HG02852 (cell line): ENCODE measurements around the gene APOL3.
"Not testable (repeated sequence)": the region's sequence is repeated elsewhere in the genome, so short reads cannot be mapped to it uniquely, and the experiment has no call there.

Source experiments
- ATAC-seq: cut with Tn5 transposase; IDR thresholded peaks from one replicate; pipeline ENCODE4 v1.9.1; 2021; ENCODE audit warnings: mild to moderate bottlenecking, moderate library complexity; ENCODE audit not compliant: unreplicated experiment

The APOL3 gene

DNA sequence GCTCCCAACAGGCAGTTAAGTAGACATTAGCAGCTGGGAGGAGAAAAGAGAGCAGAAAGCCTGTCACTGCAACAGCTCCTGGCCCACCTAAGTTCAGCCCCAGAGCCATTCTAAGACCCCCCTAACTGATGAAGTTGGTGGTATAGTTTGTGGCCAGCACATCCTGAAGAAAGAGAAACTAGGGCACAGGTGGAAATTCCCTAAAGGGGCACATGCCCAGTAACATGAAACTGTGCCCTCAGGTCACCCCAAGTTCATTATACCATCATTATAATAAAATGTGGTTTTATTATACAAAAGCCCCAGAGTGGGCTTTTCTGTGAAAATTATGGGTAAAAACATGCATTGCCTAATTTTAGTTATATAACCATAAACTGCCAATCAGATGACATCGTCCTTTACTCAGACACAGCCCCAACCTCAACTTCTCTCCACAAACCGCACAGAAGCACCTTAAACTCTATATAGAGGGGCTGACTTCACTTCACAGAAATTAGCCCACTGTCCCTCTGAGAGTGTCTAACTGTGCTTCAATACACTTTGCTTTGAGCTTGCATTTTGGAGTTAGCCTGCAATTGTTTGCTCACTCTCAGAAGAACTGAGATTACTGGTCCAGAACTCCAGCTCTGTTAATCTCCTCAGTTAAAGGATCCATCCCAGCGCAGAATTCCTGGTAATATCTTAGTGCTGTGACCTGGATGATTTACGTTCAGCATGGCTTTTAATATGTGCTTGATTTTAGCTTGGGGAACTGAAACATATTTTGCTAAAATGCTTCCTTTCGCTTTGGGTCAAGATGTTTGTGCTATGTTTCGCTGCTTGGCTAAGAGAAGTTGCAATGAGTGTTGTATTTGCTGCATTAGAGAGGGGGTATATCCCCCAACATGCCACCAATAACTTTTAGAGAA is 1.8 kb upstream of the APOL3 start:
- no peak for ATAC-seq

DNA sequence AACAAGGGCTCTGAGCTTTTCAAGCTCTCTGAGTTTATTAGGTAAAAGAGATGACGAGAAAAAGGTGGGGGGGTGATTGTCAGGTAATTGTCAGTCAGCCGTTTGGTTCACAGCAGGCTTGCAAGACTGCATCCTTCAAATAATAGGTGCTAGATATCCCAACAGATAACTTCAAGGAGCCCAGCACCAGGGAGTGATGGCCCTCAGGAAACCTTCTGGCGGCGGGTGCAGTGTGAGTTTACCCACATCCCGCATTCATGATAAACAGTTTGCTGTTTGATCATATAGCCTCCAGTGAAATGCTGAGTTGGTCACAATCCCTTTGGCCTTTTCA is 1.2 kb upstream of the APOL3 start:
- ATAC-seq, result not testable (repeated sequence)

DNA sequence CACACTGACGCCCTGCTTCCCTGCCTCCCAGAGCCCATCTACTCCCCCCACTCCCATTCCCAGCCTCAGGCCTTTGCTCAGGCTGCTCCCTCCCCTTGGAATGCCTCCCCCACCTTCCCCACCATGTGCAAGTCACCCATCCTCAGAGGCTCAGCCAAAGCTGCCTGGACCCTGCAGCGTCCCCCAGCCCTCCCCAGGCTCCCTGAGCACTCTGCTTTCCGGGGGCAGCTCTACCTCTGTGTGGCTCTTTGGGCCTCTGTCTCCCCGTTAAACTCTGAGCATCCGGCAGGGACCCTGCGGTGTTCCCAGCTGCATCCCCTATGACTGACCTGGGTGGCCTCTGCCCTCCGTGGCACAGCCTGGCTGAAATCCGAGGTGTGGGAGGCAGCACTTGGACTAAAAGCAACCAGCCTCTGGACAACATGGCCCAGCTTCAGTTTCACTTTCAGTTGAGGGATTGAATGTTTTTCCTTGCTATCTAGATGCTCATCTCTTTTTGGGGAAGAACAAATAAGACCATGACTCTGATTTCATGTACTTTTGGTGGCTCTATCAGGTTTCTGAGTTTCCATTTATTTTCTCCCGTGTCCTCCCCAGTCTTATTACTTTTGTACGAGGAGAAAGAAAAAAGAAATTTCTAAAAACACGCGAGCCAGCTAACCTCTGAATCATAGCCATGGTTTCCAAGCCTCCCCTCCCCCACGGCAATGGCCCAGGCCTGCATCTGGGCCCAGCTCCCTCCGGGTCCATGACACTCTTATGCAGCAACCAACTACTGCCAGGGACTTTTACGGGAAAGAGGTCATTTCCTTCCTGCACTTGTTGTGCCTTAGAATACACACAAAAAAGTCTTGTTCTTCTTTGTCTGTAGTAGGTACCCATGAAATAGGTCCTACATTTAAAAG is 3.8 kb downstream of the APOL3 start:
- no peak for ATAC-seq

DNA sequence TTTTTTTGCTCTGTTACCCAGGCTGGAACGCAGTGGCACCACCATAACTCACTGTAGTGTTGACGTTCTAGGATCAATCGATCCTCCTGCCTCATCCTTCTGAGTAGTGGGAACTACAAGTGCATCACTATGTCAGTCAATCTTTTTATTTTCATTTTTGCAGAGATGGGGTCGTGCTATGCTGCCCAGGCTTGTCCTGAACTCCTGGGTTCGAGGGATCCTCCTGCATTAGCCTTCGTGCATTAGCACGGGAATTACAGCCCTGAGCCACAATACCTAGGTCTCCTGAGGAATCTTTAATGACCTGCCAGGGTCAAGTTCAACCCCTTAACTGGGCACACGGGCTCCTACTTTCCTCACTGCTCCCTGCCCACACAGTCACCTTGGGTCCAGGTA is 4.4 kb downstream of the APOL3 start:
- ATAC-seq, result no peak

- no peak for ATAC-seq
These were observed 4.9 kb downstream of the APOL3 start for GRCh38 chr22:36155702-36156101.

DNA sequence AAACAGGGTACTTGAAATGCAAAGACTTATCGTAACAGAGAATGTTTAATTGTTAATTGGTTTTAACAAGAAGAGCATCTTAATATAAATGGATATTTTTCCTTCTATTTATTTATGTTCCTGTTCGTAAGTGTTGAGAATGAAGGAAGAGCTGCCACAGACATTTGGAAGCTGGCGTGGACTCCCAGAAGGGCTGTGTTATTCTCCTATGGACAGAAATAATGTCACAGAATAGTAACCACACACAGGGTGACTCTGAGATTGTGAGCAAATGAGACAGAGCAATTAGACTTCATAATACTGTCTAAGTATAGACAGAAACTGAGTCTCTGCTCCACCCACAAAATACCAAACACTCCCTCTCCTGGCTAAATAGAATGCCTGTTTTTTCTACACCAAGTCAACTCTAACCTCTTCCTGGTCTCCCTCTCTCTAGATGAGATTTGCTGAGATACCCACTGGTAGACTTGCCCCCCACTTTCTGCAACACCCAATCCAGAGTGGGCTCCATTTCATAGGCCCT is 6.1 kb downstream of the APOL3 start:
- no peak for ATAC-seq

GRCh38 chr22:36153501-36154422 is 6.8 kb downstream of the APOL3 start:
- ATAC-seq, result no peak

DNA sequence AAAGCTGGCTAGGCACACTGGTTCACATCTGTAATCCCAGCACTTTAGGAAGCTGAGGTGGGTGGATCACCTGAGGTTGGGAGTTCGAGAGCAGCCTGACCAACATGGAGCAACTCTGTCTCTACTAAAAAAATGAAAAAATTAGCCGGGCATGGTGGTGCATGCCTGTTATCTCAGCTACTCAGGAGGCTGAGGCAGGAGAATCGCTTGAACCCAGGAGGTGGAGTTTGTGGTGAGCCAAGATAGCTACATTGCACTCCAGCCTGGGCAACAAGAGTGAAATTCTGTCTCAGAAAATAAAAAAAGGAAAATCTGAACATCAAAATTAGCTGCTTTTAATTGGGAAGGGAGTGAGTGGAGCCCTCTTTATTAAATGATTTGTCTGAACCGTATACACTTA is 7.7 kb downstream of the APOL3 start:
- ATAC-seq, result not testable (repeated sequence)

- ATAC-seq, result no peak
These were observed 8.5 kb downstream of the APOL3 start for GRCh38 chr22:36152088-36152487.

DNA sequence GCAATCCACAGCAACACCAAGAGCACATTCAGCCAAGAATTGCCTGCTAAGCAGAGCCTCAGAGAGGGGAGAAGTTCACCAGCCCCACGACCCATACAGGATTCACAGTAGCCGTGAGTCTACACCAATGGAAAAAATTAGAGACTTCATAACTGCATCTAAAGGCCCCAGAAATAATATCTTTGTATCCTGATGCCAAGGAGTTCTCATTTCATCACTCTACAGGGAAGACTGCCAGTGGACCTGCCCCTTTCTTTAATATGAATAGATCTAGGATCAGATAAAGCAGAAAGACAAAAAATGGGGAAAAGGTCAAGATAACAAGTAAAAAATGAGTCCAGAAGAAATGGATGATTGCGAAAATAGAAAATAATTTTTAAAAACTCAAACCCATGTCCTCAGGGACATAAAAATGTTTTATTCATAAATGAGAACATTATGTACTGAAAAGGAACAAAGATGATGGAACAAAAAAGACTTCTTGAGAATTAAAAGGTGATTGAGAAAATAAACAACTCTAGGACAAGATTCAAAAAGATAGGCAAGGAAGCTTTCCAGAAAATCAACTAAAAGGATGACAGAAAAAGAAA is 9.5 kb downstream of the APOL3 start:
- no peak for ATAC-seq

GRCh38 chr22:36149441-36149840 is 11.1 kb downstream of the APOL3 start:
- ATAC-seq, result no peak

DNA sequence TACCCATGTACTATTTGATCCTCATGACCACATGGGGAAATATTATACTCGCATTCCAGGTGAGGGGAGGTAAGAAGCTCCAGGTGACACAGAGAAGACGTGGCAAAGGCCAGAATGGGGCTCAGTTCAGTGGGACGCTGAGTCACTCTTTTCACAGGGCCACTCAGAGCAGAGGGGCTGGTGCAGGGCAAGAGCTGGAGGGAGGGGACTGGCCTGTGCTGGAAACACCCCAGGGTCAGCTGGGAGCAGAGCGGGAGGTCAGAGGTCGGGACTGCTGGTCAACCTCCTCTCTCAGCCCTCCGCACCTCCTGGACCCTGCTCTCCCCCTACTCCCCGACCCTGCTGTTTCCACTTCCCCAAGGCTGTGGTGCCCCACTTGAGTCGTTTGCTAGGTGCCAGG is 12.1 kb downstream of the APOL3 start:
- no peak for ATAC-seq

GRCh38 chr22:36147196-36147791 is 13.3 kb downstream of the APOL3 start:
- ATAC-seq, result no peak

GRCh38 chr22:36145881-36146280 is 14.7 kb downstream of the APOL3 start:
- no peak for ATAC-seq

- no peak for ATAC-seq
These were observed 15.5 kb downstream of the APOL3 start for GRCh38 chr22:36144886-36145541.

DNA sequence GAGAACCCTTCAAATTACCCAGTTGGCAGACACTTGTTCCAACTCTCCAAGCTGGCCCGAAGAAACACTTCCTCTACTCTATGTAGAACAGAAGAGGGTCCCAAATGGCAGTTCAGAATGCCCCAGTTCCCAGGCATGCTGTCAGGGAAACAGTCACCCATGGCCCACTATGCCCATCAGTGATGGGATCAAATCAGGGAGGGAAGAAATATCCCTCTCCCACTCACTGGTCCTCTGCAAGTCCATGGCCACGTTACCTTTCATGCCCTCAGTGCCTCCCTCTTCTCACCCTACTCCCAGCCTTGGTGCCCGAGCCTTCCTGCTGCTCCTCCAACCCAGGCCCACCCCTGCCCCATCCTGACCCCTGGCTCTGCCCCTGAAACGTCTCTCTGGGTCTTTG is 16.6 kb downstream of the APOL3 start:
- no peak for ATAC-seq

DNA sequence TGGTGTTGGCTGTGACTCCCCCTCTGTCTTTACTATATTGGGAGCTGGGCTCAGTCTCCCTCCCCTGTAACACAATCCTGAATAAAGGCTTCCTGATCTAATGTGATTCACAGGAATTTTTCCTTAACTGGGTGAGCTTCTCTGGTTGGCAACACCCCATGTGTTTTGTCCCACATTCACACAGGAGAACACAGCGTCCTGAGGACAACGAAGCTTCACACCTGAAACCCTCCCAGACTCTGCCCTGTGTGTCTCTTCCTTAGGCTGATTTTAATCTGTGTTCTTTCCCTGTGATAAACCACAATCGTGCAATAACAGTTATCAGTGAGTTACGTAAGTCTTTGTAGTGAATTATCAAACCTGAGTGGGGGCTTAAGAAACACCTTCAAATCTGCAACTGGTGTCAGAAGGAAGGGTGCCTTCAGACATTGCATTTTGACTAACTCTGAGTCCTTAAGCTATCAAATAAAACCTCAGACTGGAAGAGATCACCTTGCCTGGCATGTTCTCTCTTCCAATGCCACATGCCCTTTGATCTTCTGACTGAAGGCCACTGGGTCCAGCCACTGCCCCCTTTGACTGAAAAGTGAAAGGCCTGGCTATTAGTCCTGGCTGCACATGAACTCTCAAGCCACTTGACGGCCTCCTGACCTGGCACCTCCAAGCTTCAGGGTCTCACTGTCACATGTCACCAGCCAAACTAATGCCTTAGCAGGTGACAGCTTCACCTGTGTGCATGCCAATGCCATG is 17.3 kb downstream of the APOL3 start:
- ATAC-seq, result no peak

GRCh38 chr22:36141481-36141880 is 19.1 kb downstream of the APOL3 start:
- no peak for ATAC-seq

- ATAC-seq, result not testable (repeated sequence)
These were observed 21.8 kb downstream of the APOL3 start for GRCh38 chr22:36138709-36139108.
